SK-N-SH (cell line): ENCODE measurements around the gene CLEC18B. TPM values are rescaled to one million over a fixed set of nuclear protein-coding genes. Genes with fewer than 3 reads are reported as not detected.
"Not testable (repeated sequence)": the region's sequence is repeated elsewhere in the genome, so short reads cannot be mapped to it uniquely, and the experiment has no call there.

ENCODE experiments used
- CTCF ChIA-PET: fragments of 300-600, 350-600 bp; formaldehyde crosslinking; extraction: SDS; loops from one replicate; lab custom pipeline; 2021; lab: Yijun Ruan, JAX
- POLR2A ChIA-PET: fragments of 350-600 bp; sonication (Branson Sonifier 250); formaldehyde crosslinking; extraction: SDS; loops from one replicate; lab custom pipeline; 2020; ENCODE audit warnings: antibody characterized with exemption, inconsistent platforms; lab: Yijun Ruan, JAX
- DNase-seq: peaks from one replicate; pipeline ENCODE4 v3.0.0; 2012
- H2AFZ ChIP-seq: fragments of 200-600 bp; sonication (generic); 2 replicates; pipeline ENCODE4 v1.8.1; 2016; ENCODE audit warnings: antibody characterized with exemption, mild to moderate bottlenecking, low read depth
- H3F3A ChIP-seq: fragments of 200-600 bp; sonication (generic); replicated peaks from 2 replicates; pipeline ENCODE3; 2016; ENCODE audit warnings: antibody characterized with exemption, mild to moderate bottlenecking; ENCODE audit not compliant: insufficient read depth
- H3K27ac ChIP-seq, 2 experiments: fragments of 200-500 bp in 1 of 2; fragments of 200-600 bp in 1 of 2; sonication (Bioruptor generic) in 1 of 2; sonication (generic), shearing (Covaris generic) in 1 of 2; 2 replicates each; pipeline versions ENCODE4 v1.5.1 to v1.6.1; 2014 to 2016; ENCODE audit warnings: low read depth in 2 of 2, inconsistent platforms in 1 of 2, low read length in 1 of 2, mild to moderate bottlenecking in 1 of 2, mixed read lengths in 1 of 2
- H3K27me3 ChIP-seq: fragments of 200-600 bp; sonication (generic), shearing (Covaris generic); 2 replicates; pipeline ENCODE4 v1.6.1; 2016; ENCODE audit warnings: mixed run types; ENCODE audit not compliant: insufficient read depth
- H3K36me3 ChIP-seq, 2 experiments: fragments of 200-500 bp in 1 of 2; fragments of 200-600 bp in 1 of 2; sonication (Bioruptor generic) in 1 of 2; sonication (generic) in 1 of 2; replicated peaks in 1 of 2; 2 replicates each; pipeline versions ENCODE3 to v1.5.1; 2014 to 2016; ENCODE audit warnings: low read length in 1 of 2, mild to moderate bottlenecking in 1 of 2; ENCODE audit not compliant: insufficient read depth in 2 of 2, control insufficient read depth in 1 of 2
- H3K4me1 ChIP-seq, 2 experiments: fragments of 200-500 bp in 1 of 2; fragments of 200-600 bp in 1 of 2; sonication (Bioruptor generic) in 1 of 2; sonication (generic), shearing (Covaris generic) in 1 of 2; 2 replicates each; pipeline versions ENCODE4 v1.5.1 to v1.6.1; 2014 to 2016; ENCODE audit warnings: low read depth in 1 of 2, low read length in 1 of 2, mixed run types in 1 of 2; ENCODE audit not compliant: insufficient read depth in 2 of 2, control insufficient read depth in 1 of 2
- H3K4me2 ChIP-seq: fragments of 200-600 bp; sonication (generic), shearing (Covaris generic); 2 replicates; pipeline ENCODE4 v1.6.1; 2017; ENCODE audit warnings: mixed run types
- H3K4me3 ChIP-seq, 2 experiments: fragments of 200-500 bp in 1 of 2; fragments of 200-600 bp in 1 of 2; sonication (Bioruptor generic) in 1 of 2; sonication (generic), shearing (Covaris generic) in 1 of 2; 2 replicates each; pipeline versions ENCODE4 v1.5.1 to v1.8.1; 2014 to 2016; ENCODE audit warnings: low read depth in 2 of 2, inconsistent platforms in 1 of 2, low read length in 1 of 2, mild to moderate bottlenecking in 1 of 2, mixed read lengths in 1 of 2, moderate library complexity in 1 of 2
- H3K79me2 ChIP-seq: fragments of 200-600 bp; sonication (generic); 2 replicates; pipeline ENCODE4 v1.8.1; 2017; ENCODE audit warnings: mild to moderate bottlenecking; ENCODE audit not compliant: insufficient read depth
- H3K9ac ChIP-seq: fragments of 200-600 bp; sonication (generic); 2 replicates; pipeline ENCODE4 v1.6.1; 2017; ENCODE audit warnings: mixed run types
- H3K9me2 ChIP-seq: fragments of 200-600 bp; sonication (generic); 2 replicates; pipeline ENCODE4 v1.6.1; 2017; ENCODE audit warnings: mixed run types
- H3K9me3 ChIP-seq: fragments of 200-600 bp; sonication (generic); 2 replicates; pipeline ENCODE4 v1.6.1; 2017; ENCODE audit warnings: mixed run types, mild to moderate bottlenecking, moderate library complexity
- H4K20me1 ChIP-seq: fragments of 200-600 bp; sonication (generic); 2 replicates; pipeline ENCODE4 v1.6.1; 2017; ENCODE audit warnings: mild to moderate bottlenecking, mixed run types; ENCODE audit not compliant: insufficient read depth
- WGBS: methylation state at CpG from one replicate; pipeline ENCODE4 v1.1.6; 2017; ENCODE audit warnings: low lambda C conversion rate; 5-methylcytosine and 5-hydroxymethylcytosine counted together
- polyA plus RNA-seq, 3 experiments: library from polyadenylated mRNA; depleted of rRNA; stranded (reverse); fragments of >200 nt; gene quantifications; 2 replicates each; pipeline ENCODE4 v1.2.3, GENCODE V29; 2012

Gene CLEC18B
- polyA plus RNA-seq, 1 of the 3 experiments (the other 2 are of a cell fraction), result 0.10 TPM

- H3F3A ChIP-seq, H3K4me2 ChIP-seq, H3K9me3 ChIP-seq, H3K9me2 ChIP-seq, H3K9ac ChIP-seq, H3K79me2 ChIP-seq, H3K27ac ChIP-seq, DNase-seq, H2AFZ ChIP-seq, H3K4me3 ChIP-seq, H3K27me3 ChIP-seq, H3K36me3 ChIP-seq, H4K20me1 ChIP-seq, H3K4me1 ChIP-seq, CTCF ChIA-PET, POLR2A ChIA-PET: not testable (repeated sequence)
- 40% methylated on average over 1 of the region's 14 CpGs for WGBS
These were observed 1.5 kb downstream of the CLEC18B start for GRCh38 chr16:74419811-74420210.

- H3K27me3 ChIP-seq, DNase-seq, H3K79me2 ChIP-seq, H3K27ac ChIP-seq, H3K4me2 ChIP-seq, H3K9me2 ChIP-seq, H3K9me3 ChIP-seq, H4K20me1 ChIP-seq, H3K9ac ChIP-seq, H3K4me3 ChIP-seq, H3F3A ChIP-seq, H3K4me1 ChIP-seq, CTCF ChIA-PET, POLR2A ChIA-PET, H2AFZ ChIP-seq, H3K36me3 ChIP-seq: not testable (repeated sequence)
- WGBS, result 100% methylated on average over 2 of the region's 15 CpGs
These were observed 3.4 kb downstream of the CLEC18B start for GRCh38 chr16:74417897-74418296.

- DNase-seq, CTCF ChIA-PET: not testable (repeated sequence)
- WGBS, result 58% methylated on average over 7 of the region's 7 CpGs
These were observed 7.4 kb downstream of the CLEC18B start for GRCh38 chr16:74413920-74414319.

DNA sequence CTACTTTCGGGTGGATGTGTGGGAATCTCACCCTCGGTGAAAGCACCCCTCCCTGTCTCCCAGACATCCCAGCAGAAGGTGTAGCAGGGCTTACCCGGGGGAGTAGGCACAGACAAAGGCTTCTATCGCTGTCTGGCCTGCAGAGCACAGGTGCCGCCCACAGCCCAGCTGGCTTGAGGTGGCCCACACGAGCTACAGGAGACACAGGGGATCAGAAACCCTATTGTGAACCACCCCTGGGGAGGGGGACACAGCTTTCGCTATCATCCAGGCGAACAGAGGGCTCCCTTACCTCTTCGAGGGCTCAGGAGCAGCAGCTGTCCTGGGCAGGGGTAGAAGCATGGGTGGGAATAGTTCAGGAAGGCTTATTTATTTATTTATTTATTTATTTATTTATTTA, 7.8 kb downstream of the CLEC18B start:
- H3K27me3 ChIP-seq, H3K4me1 ChIP-seq, H3K79me2 ChIP-seq, H3K9me3 ChIP-seq, H2AFZ ChIP-seq, H3K4me3 ChIP-seq, H3K36me3 ChIP-seq, H3K9me2 ChIP-seq, H3K9ac ChIP-seq, H3K4me2 ChIP-seq, CTCF ChIA-PET, DNase-seq, POLR2A ChIA-PET, H3F3A ChIP-seq, H4K20me1 ChIP-seq, H3K27ac ChIP-seq: not testable (repeated sequence)
- WGBS, result 72% methylated on average over 3 of the region's 9 CpGs

More at GRCh38 chr16:74413920-74414319, 7.4 kb downstream of the CLEC18B start:
- H3K4me1 ChIP-seq, H3K9ac ChIP-seq, H3K36me3 ChIP-seq, H3K9me2 ChIP-seq, H3K27me3 ChIP-seq, H3F3A ChIP-seq, H3K4me2 ChIP-seq, H4K20me1 ChIP-seq, H3K27ac ChIP-seq, H3K4me3 ChIP-seq, H3K79me2 ChIP-seq, POLR2A ChIA-PET, H2AFZ ChIP-seq, H3K9me3 ChIP-seq: not testable (repeated sequence)

- H3F3A ChIP-seq, H2AFZ ChIP-seq, H3K27me3 ChIP-seq, DNase-seq, H3K4me3 ChIP-seq, H3K79me2 ChIP-seq, CTCF ChIA-PET, H3K36me3 ChIP-seq, H3K9ac ChIP-seq, H3K4me2 ChIP-seq, POLR2A ChIA-PET, H3K9me3 ChIP-seq, H3K9me2 ChIP-seq, H3K27ac ChIP-seq, H4K20me1 ChIP-seq, H3K4me1 ChIP-seq: not testable (repeated sequence)
- WGBS, result 59% methylated on average over 5 of the region's 10 CpGs
These were observed 8.4 kb downstream of the CLEC18B start for GRCh38 chr16:74412775-74413390.

DNA sequence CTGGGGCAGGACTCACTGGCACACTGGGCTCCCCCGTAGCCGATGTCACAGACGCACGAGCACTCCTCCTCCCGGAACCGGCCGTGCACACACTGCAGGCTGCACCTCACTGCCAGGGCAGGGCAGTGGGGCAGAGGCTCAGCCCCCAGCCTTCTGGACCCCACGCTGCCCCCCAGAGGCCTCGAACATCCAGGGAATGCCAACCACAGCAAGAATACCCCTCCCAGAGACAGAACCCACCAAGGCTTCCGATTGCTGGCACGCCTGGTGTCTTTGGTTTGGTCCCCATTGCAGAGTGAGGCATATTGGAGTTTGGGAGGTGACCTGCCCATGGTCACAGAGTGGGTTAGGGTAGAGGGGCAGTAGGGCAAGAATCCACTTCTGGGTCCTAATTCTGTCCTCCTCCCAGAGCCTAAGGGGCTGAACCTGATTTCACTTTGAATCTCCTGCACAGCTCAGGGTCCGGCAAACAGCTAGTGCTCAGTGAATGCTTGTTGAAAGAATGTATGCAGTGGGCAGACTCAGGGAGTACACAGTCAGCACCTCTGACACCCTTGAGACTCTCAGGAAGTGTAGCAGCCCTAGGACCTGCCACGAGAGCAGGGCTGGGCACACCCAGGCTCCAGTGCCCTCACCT, 9.0 kb downstream of the CLEC18B start:
- DNase-seq, H3K79me2 ChIP-seq: not testable (repeated sequence)

More for the DNA sequence above, 9.0 kb downstream of the CLEC18B start:
- H3K4me1 ChIP-seq, POLR2A ChIA-PET, H3K27me3 ChIP-seq, CTCF ChIA-PET, H3K4me3 ChIP-seq, H2AFZ ChIP-seq, H3K9me2 ChIP-seq, H3K27ac ChIP-seq, H3K9me3 ChIP-seq, H3K9ac ChIP-seq, H3K36me3 ChIP-seq, H4K20me1 ChIP-seq, H3F3A ChIP-seq, H3K4me2 ChIP-seq: not testable (repeated sequence)
- WGBS, result 45% methylated on average over 4 of the region's 13 CpGs
